Measurements from ENCODE around the gene ATPAF1. TPM values are rescaled to one million over a fixed set of nuclear protein-coding genes. Genes with fewer than 3 reads are reported as not detected.

Gene ATPAF1
- total RNA-seq, 1 donor from 2014 or later, result 35.7 TPM

GRCh38 chr1:46687921-46688509 lies 19.9 kb upstream of the ATPAF1 start:
- Mint-ChIP-seq H3K4me1 (ENCODE audit: unreplicated experiment) (no peaks in the 10 kb centered on the region), H3K27me3 (ENCODE audit: unreplicated experiment) (no peaks in the 10 kb centered on the region), H3K9me3 (ENCODE audit: unreplicated experiment) (no peaks in the 10 kb centered on the region), H3K36me3 (ENCODE audit: unreplicated experiment) (peaks cover 57% of the 10 kb centered on the region), H3K4me3 (ENCODE audit: unreplicated experiment) (no peak overlapping the region), H3K27ac (ENCODE audit: unreplicated experiment) (no peak overlapping the region)
- TF ChIP-seq, protein P1, sequence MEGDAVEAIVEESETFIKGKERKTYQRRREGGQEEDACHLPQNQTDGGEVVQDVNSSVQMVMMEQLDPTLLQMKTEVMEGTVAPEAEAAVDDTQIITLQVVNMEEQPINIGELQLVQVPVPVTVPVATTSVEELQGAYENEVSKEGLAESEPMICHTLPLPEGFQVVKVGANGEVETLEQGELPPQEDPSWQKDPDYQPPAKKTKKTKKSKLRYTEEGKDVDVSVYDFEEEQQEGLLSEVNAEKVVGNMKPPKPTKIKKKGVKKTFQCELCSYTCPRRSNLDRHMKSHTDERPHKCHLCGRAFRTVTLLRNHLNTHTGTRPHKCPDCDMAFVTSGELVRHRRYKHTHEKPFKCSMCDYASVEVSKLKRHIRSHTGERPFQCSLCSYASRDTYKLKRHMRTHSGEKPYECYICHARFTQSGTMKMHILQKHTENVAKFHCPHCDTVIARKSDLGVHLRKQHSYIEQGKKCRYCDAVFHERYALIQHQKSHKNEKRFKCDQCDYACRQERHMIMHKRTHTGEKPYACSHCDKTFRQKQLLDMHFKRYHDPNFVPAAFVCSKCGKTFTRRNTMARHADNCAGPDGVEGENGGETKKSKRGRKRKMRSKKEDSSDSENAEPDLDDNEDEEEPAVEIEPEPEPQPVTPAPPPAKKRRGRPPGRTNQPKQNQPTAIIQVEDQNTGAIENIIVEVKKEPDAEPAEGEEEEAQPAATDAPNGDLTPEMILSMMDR (IDR thresholded peaks at IDR 0.05), result no peak
- DNase-seq (ENCODE audit: extremely low spot score, unreplicated experiment), result no peak

- Mint-ChIP-seq H3K4me3 (ENCODE audit: unreplicated experiment) (no peak overlapping the region), H3K9me3 (ENCODE audit: unreplicated experiment) (no peaks in the 10 kb centered on the region)
These were observed 19.0 kb upstream of the ATPAF1 start for GRCh38 chr1:46687093-46687659.

GRCh38 chr1:46686255-46686654 lies 18.1 kb upstream of the ATPAF1 start:
- TF ChIP-seq, protein P1 (IDR thresholded peaks at IDR 0.05), result no peak
- no peak overlapping the region for H3K27ac Mint-ChIP-seq (ENCODE audit: unreplicated experiment)
- H3K36me3 Mint-ChIP-seq (ENCODE audit: unreplicated experiment), result peaks cover 51% of the 10 kb centered on the region
- no peak for DNase-seq (ENCODE audit: extremely low spot score, unreplicated experiment)
- no peak overlapping the region for H3K4me3 Mint-ChIP-seq (ENCODE audit: unreplicated experiment)
- no peaks in the 10 kb centered on the region for H3K9me3 Mint-ChIP-seq (ENCODE audit: unreplicated experiment)
- no peaks in the 10 kb centered on the region for H3K27me3 Mint-ChIP-seq (ENCODE audit: unreplicated experiment)
- no peaks in the 10 kb centered on the region for H3K4me1 Mint-ChIP-seq (ENCODE audit: unreplicated experiment)

More at GRCh38 chr1:46687093-46687659, 19.0 kb upstream of the ATPAF1 start:
- TF ChIP-seq, protein P1 (IDR thresholded peaks at IDR 0.05), result no peak
- no peaks in the 10 kb centered on the region for H3K27me3 Mint-ChIP-seq (ENCODE audit: unreplicated experiment)
- H3K27ac Mint-ChIP-seq (ENCODE audit: unreplicated experiment), result no peak overlapping the region
- H3K36me3 Mint-ChIP-seq (ENCODE audit: unreplicated experiment), result peaks cover 53% of the 10 kb centered on the region
- no peak for DNase-seq (ENCODE audit: extremely low spot score, unreplicated experiment)
- no peaks in the 10 kb centered on the region for H3K4me1 Mint-ChIP-seq (ENCODE audit: unreplicated experiment)

DNA sequence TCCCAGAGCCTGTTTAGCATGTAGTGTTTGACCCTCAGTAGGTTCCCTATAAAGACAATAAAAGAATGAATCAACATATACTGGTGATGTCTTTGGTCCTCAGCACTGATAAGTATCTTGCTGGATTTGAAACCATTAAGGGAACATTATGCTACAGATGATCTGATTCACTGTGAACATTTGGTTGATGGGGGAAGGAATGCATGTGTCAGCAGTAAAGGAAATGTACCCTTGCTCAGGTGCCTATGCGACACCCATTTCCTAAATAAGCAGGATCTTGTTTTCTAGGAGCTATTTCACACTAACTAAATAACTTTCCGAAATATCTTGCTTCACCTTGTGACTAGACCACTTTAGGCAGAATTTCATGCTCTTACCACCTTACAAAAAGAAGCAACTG lies 16.5 kb upstream of the ATPAF1 start:
- Mint-ChIP-seq H3K36me3 (ENCODE audit: unreplicated experiment) (peaks cover 61% of the 10 kb centered on the region), H3K27ac (ENCODE audit: unreplicated experiment) (no peak overlapping the region), H3K9me3 (ENCODE audit: unreplicated experiment) (no peaks in the 10 kb centered on the region)

DNA sequence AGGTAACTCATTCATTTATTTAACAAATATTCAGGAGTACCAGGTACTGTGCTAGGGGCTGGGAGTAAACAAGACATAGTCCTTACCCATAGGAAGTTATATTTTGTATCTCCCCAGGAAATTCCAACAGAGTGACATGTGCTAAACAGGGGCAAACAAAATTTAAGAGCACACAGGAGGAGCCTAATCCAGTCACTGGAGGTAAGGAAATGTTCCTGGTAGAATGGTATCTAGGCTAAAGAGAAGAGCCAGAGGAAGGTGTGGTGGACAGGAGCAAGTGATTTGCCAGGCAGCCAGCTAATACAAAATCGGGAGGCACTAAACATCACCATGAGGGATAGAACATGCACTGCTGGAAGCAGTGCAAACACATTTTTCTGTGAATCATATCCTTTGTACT lies 13.9 kb upstream of the ATPAF1 start:
- Mint-ChIP-seq H3K4me1 (ENCODE audit: unreplicated experiment) (no peaks in the 10 kb centered on the region), H3K27ac (ENCODE audit: unreplicated experiment) (no peak overlapping the region), H3K9me3 (ENCODE audit: unreplicated experiment) (no peaks in the 10 kb centered on the region), H3K36me3 (ENCODE audit: unreplicated experiment) (peaks cover 60% of the 10 kb centered on the region), H3K27me3 (ENCODE audit: unreplicated experiment) (no peaks in the 10 kb centered on the region), H3K4me3 (ENCODE audit: unreplicated experiment) (no peak overlapping the region)
- no peak for DNase-seq (ENCODE audit: extremely low spot score, unreplicated experiment)
- TF ChIP-seq, protein P1 (IDR thresholded peaks at IDR 0.05), result no peak

More for the DNA sequence above, 16.5 kb upstream of the ATPAF1 start:
- DNase-seq (ENCODE audit: extremely low spot score, unreplicated experiment), result no peak
- TF ChIP-seq, protein P1 (IDR thresholded peaks at IDR 0.05), result no peak
- no peak overlapping the region for H3K4me3 Mint-ChIP-seq (ENCODE audit: unreplicated experiment)
- H3K27me3 Mint-ChIP-seq (ENCODE audit: unreplicated experiment), result no peaks in the 10 kb centered on the region
- no peaks in the 10 kb centered on the region for H3K4me1 Mint-ChIP-seq (ENCODE audit: unreplicated experiment)

All from osteocyte (in vitro differentiated cells).